LoVo (cell line): ENCODE data around the gene CLEC2D.
"Not testable (repeated sequence)": the region's sequence is repeated elsewhere in the genome, so short reads cannot be mapped to it uniquely, and the experiment has no call there.

Source experiments
- DNase-seq: peaks from one replicate; pipeline ENCODE4 v3.0.0-alpha.2; 2016; ENCODE audit warnings: low spot score

CLEC2D gene

DNA sequence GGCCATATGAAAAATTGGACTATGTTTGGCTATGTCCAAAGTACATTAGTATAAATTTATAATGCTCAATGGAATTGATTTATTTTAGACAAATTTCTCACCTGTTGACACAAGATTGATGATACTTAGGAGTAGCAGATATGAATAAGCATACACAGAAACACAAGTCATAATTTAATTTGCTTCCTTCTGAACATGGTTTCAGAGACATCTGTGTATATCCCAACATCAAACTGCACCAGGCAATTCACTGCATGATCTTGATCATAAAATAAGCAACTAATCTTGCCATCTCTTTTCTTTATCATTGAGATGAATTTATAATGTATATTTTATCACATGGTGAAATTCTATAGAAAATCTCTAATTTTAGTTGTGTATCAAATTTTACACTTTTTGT is 59.6 kb downstream of the CLEC2D start:
- DNase-seq: no peak

DNA sequence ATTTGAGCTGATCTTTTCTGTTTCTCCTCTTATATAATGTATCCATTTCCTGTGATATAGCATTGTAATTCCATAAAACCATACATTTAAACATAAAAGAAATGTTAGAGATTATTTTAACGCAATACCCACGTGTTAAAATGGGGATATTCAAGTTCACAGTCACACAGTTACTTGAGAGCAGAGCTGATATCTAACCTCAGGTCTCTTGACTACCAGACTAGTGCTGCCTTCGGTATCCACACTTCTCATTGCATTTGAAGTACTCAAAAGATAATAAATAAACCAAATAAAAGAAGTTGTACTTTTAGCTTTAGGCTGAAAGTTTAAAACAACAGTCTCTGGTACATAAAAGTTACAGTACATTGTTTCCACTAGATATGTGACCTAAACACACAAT is 60.5 kb downstream of the CLEC2D start:
- no peak for DNase-seq

DNA sequence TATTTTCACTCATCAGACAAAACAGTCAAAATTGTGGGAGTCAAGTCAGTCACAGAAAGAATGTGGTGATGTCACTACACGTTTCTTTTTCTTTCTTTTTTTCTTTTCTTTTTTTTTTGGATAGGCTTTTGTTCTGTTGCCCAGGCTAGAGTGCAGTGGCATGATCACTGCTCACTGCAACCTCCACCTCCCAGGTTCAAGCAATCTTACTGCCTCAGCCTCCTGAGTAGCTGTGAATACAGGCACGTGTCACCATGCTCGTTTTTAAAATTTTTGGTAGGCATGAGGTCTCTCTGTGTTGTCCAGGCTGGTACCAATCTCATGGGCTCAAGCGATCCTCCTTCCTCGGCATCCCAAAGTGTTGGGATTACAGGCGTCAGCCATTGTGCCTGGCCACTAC is 61.1 kb downstream of the CLEC2D start:
- DNase-seq: no peak

DNA sequence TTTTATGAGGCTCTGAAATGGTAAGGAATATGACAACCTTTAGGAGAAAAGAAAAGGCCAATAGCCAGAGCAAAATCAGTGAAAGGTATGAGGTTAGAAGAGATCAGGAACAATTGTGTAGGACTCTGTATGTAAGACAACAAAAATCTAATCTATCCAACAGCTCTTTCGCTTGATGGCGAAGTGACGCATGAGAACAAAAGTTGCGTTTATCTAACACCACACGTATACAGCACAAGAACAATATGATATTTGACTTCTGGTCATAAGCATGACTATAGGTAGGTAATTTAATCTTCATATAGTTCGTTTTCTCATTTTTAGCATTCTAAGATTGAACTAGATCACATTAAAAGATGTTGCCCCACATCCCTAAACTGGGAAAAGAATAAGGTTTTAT is 61.9 kb downstream of the CLEC2D start:
- no peak for DNase-seq

DNA sequence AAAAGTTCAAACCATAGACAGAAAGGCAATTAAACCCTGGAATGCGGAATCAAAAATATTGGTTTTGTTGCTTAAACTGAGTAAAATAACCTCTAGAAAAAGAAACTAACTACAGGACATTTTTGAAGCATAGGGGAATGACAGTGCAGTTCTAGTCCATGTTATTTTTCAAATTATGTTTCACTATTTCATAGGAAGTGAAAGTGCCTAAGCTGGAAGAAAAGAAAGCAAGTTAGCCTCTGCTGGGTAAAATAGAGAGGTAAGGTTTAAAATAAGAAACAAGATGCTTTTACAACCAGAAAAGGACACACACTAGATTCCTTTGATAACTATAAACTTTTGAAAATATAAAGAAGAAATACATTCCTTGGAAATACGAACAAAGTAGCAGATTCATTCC is 62.3 kb downstream of the CLEC2D start:
- no peak for DNase-seq

DNA sequence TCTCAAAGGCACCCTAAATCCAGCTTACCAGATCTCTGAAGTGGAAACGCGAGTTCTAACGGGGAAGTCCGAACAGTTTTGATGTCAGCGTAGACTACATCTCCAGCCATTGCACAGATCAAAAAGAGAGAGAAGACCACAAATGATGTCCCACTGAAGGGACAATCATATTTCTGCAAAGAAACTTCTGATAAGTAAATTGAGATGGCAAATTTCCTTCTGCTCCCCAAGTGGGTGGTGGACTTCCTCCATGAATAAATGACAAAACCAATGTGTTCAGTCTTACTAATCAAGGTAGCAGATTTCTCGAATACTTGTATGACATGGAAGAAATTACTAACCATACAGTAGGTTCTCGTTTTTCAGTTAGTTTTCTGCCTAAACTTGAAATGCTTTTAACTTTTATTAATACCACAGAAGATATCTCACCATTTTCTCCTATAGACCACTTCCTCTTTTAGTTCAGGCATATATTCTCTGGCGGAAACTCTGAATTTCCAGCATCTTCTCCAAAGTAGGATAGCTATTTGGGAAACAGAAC is 63.5 kb downstream of the CLEC2D start, which contains the start of gene CLECL1:
TSS of gene CLECL1 (minus strand) at position 177 of the 541 bp plus-strand sequence.
- DNase-seq: no peak

DNA sequence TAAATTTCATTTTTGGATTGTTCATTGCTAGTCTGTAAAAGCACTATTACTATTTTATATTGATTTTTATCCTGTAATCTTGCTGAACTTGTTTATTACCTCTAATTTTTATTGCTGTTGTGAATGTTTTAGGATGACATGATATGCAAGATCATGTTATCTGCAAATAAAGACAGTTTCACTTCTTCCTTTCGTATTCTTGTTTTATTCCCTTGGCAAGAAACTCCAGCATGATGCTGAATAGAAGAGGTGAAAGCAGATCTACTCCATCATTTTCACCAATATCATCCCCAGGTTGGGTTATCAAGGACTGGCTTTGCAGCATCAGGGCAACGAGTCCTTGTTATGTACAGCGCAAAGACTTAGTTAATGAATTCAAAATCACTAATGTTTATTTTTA is 66.1 kb downstream of the CLEC2D start:
- DNase-seq: no peak

DNA sequence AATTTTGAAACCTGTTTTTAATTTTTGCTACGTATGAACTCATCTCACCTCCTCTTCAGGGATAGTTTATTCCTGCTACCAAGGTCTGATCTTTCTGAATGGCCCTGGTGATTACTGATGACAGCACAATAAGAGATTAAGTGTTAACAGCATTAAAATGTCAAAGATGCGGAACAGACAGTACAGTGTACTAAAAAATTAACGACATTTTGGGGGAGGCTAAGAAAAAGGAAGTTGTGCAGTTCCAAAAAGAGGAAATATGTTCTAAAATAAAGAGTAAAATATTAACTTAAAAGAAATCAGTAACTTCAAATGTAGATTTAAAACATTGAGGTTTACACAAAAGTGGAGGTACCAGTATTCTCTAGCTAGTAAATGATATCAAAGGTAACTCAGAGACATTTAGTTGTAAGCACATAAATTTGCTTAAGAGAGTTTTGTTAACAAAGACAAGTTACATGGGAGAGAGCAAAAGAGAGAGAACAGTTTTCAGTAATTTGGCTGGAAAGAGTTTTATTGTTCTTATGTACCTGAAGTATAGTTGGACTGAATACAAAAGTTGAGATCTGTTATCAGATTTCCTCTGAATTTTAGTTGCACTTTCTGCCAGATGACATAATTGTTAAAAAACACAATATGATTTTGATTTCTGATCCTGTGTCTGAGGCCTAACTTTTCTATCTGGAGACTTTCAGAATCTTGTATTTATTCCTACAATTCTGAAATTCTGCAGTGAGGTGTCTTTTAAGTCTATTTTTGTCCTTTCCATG is 67.6 kb downstream of the CLEC2D start:
- no peak for DNase-seq

DNA sequence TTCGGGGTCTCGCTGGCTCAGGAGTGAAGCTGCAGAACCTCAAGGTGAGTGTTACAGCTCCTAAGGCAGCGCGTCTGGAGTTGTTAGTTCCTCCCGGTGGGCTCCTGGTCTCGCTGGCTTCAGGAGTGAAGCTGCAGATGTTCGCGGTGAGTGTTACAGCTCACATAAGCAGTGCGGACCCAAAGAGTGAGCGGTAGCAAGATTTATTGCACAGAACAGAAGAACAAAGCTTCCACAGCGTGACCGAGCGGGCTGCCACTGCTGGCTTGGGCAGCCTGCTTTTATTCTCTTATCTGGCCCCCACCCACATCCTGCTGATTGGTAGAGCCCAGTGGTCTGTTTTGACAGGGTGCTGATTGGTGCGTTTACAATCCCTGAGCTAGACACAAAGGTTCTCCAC is 69.4 kb downstream of the CLEC2D start:
- DNase-seq: not testable (repeated sequence)

DNA sequence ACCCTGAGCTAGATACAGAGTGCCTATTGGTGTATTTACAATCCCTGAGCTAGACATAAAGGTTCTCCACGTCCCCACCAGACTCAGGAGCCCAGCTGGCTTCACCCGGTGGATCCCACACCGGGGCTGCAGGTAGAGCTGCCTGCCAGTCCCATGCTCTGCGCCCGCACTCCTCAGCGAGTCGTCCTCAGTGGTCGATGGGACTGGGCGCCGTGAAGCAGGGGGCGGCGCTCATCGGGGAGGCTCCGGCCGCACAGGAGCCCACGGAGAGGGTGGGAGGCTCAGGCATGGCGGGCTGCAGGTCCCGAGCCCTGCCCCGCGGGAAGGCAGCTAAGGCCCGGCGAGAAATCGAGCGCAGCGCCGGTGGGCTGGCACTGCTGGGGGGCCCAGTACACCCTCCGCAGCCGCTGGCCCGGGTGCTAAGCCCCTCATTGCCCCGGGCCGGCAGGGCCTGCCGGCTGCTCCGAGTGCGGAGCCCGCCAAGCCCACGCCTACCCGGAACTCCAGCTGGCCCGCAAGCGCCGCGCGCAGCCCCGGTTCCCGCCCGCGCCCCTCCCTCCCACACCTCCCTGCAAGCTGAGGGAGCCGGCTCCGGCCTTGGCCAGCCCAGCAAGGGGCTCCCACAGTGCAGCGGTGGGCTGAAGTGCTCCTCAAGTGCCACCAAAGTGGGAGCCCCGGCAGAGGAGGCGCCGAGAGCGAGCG is 70.0 kb downstream of the CLEC2D start:
- not testable (repeated sequence) for DNase-seq

DNA sequence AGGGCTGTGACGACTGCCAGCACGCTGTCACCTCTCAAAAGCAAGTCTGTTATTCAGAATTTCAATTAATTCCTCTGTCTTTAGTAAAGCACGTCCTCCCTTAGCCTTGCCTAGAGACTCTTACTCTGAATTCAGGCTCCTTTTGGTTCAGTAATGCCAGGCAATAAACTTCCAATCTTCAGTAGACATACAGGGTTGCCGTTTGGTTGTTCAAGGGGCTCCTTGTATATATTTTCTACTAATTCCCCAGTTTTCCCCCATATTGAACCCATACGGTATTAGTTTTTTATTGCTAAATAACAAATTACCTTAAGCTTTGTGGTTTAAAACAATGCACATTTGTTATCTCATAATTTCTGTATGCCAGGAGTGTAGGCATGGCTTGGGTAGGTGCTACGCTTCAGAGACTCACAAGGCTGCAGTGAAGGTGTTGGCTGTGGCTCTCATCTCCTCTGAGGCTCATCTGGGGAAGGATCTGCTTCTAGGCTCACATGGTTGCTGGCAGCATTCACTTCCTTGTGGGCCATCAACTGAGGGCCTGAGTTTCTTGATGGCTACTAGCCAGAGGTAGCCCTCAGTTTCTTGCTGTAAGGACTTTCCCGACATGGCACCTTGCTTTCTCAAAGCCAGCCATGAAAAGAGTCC is 70.7 kb downstream of the CLEC2D start:
- DNase-seq: no peak

DNA sequence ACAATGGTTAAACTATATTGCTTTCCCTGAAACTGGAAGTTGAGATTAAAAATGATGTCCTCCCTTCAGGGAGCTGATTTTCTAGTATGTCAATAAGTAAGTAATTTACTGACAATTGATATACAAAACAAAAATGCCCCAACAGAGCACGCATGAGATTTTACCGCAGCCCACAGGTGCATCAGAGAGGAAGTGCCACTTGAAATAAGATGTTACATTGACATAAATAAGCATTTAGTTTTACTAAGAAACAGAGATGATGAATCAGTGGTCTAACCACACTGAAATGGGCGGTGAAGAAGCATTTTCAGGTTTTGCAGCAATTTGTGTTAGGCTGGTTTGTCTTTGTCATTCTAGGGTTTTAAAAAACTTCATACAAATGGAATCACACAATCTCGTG is 72.2 kb downstream of the CLEC2D start:
- no peak for DNase-seq

DNA sequence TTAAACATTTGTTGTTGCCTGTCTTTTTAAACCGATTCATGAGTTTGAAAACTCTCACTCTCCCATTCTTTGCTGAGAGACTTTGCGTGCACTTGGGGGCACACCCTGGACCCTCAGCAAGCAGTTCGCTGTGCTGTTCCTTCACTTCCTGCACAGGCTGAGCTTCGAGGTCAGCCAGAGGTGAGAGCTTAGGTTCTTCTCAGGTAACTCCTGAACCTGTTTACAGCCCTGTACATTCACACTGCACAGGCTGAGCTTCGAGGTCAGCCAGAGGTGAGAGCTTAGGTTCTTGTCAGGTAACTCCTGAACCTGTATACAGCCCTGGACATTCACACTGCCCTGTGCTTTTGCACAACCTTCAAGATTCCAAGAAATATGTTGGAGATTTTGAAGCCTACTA is 73.1 kb downstream of the CLEC2D start:
- DNase-seq: no peak

DNA sequence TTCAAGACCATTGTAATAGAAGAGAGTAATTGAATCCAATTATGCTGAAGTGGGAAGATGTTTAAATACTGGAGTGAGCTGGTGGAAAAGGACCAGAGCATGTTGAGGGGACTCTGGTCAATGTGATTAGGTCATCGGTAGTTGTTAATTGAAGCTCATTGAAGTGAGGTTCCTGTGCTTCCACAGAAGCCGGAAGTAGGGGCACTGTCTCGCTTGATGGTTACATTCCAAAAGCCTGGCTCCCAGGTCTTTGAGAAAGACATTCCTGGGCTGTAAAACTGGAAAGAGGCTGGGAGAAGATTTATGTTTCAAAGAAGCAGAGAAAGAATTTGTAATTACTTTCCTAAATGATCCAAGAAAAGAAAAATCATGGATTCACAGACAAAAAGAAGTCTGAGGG is 75.7 kb downstream of the CLEC2D start:
- DNase-seq: no peak
